Measurements from ENCODE around the gene CUL7. TPM values are rescaled to one million over a fixed set of nuclear protein-coding genes. Genes with fewer than 3 reads are reported as not detected.

The CUL7 gene
- total RNA-seq, 1 experiment from 2014 or later: 20.8 TPM

DNA sequence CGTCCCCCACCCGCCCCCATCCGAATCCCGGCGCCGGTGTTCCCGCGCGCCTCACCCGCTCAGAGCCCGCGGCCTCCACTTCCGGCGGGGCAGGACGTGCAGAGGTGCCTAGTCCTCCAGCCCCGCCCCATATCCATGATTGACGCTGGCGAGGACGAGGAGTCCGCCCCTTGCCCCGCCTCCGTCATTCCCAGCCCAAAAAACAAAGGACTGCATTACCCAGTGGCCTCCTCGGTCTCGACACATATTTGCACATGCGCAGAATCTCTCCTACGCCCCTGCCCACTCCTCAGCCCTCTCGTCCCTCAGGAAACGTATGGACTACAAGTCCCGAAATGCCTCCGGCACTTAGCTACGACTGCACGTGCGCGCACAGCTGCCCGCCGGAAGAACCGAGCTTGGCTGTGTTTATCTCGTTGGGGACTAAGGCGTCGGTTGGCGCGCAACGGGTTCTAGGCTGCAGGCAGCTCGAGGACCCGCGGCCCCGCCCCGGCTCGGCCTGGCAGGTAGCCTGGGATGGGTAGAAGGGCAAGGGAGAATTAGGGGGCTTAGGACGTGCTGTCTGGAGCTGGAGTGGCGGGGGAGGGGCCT, 39.7 kb downstream of the CUL7 start, which contains the start of the genes KLHDC3 and MEA1 (continued):
- TF ChIP-seq, protein P1, sequence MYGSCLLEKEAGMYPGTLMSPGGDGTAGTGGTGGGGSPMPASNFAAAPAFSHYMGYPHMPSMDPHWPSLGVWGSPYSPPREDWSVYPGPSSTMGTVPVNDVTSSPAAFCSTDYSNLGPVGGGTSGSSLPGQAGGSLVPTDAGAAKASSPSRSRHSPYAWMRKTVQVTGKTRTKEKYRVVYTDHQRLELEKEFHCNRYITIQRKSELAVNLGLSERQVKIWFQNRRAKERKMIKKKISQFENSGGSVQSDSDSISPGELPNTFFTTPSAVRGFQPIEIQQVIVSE (CRISPR knock-in tag; IDR thresholded peaks at IDR 0.05; ENCODE audit: borderline replicate concordance): no peak
- TF ChIP-seq, protein P2, sequence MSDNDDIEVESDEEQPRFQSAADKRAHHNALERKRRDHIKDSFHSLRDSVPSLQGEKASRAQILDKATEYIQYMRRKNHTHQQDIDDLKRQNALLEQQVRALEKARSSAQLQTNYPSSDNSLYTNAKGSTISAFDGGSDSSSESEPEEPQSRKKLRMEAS (CRISPR knock-in tag; IDR thresholded peaks at IDR 0.05): peak; percentile 88
- TF ChIP-seq FOXK1 (CRISPR knock-in tag; IDR thresholded peaks at IDR 0.05) (peak; percentile 99), TP53 (CRISPR knock-in tag; IDR thresholded peaks at IDR 0.05) (no peak), NFYB (CRISPR knock-in tag; conservative IDR thresholded peaks at IDR 0.05; ENCODE audit: low read depth) (no peak), IRF2 (CRISPR knock-in tag; IDR thresholded peaks at IDR 0.05; ENCODE audit: borderline replicate concordance, low read depth) (no peak), SMAD4 (CRISPR knock-in tag; IDR thresholded peaks at IDR 0.05) (no peak), EMX1 (CRISPR knock-in tag; IDR thresholded peaks at IDR 0.05) (no peak), MYBL2 (CRISPR knock-in tag; IDR thresholded peaks at IDR 0.05) (no peak), ZNF423 (CRISPR knock-in tag; IDR thresholded peaks at IDR 0.05) (no peak), ZNF671 (CRISPR knock-in tag; IDR thresholded peaks at IDR 0.05) (no peak), ZNF396 (CRISPR knock-in tag; IDR thresholded peaks at IDR 0.05; ENCODE audit: borderline replicate concordance) (no peak), ELF4 (CRISPR knock-in tag; IDR thresholded peaks at IDR 0.05; ENCODE audit: low read depth) (no peak), JAZF1 (CRISPR knock-in tag; IDR thresholded peaks at IDR 0.05) (no peak), ESRRA (CRISPR knock-in tag; IDR thresholded peaks at IDR 0.05; ENCODE audit: borderline replicate concordance) (no peak), ZNF138 (CRISPR knock-in tag; conservative IDR thresholded peaks at IDR 0.05) (no peak)
- TF ChIP-seq, protein P3, sequence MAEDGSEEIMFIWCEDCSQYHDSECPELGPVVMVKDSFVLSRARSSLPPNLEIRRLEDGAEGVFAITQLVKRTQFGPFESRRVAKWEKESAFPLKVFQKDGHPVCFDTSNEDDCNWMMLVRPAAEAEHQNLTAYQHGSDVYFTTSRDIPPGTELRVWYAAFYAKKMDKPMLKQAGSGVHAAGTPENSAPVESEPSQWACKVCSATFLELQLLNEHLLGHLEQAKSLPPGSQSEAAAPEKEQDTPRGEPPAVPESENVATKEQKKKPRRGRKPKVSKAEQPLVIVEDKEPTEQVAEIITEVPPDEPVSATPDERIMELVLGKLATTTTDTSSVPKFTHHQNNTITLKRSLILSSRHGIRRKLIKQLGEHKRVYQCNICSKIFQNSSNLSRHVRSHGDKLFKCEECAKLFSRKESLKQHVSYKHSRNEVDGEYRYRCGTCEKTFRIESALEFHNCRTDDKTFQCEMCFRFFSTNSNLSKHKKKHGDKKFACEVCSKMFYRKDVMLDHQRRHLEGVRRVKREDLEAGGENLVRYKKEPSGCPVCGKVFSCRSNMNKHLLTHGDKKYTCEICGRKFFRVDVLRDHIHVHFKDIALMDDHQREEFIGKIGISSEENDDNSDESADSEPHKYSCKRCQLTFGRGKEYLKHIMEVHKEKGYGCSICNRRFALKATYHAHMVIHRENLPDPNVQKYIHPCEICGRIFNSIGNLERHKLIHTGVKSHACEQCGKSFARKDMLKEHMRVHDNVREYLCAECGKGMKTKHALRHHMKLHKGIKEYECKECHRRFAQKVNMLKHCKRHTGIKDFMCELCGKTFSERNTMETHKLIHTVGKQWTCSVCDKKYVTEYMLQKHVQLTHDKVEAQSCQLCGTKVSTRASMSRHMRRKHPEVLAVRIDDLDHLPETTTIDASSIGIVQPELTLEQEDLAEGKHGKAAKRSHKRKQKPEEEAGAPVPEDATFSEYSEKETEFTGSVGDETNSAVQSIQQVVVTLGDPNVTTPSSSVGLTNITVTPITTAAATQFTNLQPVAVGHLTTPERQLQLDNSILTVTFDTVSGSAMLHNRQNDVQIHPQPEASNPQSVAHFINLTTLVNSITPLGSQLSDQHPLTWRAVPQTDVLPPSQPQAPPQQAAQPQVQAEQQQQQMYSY (CRISPR knock-in tag; IDR thresholded peaks at IDR 0.05): no peak
- TF ChIP-seq, protein P4, sequence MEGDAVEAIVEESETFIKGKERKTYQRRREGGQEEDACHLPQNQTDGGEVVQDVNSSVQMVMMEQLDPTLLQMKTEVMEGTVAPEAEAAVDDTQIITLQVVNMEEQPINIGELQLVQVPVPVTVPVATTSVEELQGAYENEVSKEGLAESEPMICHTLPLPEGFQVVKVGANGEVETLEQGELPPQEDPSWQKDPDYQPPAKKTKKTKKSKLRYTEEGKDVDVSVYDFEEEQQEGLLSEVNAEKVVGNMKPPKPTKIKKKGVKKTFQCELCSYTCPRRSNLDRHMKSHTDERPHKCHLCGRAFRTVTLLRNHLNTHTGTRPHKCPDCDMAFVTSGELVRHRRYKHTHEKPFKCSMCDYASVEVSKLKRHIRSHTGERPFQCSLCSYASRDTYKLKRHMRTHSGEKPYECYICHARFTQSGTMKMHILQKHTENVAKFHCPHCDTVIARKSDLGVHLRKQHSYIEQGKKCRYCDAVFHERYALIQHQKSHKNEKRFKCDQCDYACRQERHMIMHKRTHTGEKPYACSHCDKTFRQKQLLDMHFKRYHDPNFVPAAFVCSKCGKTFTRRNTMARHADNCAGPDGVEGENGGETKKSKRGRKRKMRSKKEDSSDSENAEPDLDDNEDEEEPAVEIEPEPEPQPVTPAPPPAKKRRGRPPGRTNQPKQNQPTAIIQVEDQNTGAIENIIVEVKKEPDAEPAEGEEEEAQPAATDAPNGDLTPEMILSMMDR (IDR thresholded peaks at IDR 0.05): no peak
- TF ChIP-seq, protein P5, sequence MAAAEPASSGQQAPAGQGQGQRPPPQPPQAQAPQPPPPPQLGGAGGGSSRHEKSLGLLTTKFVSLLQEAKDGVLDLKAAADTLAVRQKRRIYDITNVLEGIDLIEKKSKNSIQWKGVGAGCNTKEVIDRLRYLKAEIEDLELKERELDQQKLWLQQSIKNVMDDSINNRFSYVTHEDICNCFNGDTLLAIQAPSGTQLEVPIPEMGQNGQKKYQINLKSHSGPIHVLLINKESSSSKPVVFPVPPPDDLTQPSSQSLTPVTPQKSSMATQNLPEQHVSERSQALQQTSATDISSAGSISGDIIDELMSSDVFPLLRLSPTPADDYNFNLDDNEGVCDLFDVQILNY (CRISPR knock-in tag; IDR thresholded peaks at IDR 0.05): no peak
- TF ChIP-seq, protein P6, sequence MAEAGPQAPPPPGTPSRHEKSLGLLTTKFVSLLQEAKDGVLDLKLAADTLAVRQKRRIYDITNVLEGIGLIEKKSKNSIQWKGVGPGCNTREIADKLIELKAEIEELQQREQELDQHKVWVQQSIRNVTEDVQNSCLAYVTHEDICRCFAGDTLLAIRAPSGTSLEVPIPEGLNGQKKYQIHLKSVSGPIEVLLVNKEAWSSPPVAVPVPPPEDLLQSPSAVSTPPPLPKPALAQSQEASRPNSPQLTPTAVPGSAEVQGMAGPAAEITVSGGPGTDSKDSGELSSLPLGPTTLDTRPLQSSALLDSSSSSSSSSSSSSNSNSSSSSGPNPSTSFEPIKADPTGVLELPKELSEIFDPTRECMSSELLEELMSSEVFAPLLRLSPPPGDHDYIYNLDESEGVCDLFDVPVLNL (CRISPR knock-in tag; IDR thresholded peaks at IDR 0.05; ENCODE audit: borderline replicate concordance, low read depth): no peak
- TF ChIP-seq, protein P7, sequence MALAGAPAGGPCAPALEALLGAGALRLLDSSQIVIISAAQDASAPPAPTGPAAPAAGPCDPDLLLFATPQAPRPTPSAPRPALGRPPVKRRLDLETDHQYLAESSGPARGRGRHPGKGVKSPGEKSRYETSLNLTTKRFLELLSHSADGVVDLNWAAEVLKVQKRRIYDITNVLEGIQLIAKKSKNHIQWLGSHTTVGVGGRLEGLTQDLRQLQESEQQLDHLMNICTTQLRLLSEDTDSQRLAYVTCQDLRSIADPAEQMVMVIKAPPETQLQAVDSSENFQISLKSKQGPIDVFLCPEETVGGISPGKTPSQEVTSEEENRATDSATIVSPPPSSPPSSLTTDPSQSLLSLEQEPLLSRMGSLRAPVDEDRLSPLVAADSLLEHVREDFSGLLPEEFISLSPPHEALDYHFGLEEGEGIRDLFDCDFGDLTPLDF (CRISPR knock-in tag; IDR thresholded peaks at IDR 0.05): no peak
- TF ChIP-seq, protein P8, sequence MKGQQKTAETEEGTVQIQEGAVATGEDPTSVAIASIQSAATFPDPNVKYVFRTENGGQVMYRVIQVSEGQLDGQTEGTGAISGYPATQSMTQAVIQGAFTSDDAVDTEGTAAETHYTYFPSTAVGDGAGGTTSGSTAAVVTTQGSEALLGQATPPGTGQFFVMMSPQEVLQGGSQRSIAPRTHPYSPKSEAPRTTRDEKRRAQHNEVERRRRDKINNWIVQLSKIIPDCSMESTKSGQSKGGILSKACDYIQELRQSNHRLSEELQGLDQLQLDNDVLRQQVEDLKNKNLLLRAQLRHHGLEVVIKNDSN (CRISPR knock-in tag; IDR thresholded peaks at IDR 0.05): peak; percentile 82
- TF ChIP-seq, protein P9, sequence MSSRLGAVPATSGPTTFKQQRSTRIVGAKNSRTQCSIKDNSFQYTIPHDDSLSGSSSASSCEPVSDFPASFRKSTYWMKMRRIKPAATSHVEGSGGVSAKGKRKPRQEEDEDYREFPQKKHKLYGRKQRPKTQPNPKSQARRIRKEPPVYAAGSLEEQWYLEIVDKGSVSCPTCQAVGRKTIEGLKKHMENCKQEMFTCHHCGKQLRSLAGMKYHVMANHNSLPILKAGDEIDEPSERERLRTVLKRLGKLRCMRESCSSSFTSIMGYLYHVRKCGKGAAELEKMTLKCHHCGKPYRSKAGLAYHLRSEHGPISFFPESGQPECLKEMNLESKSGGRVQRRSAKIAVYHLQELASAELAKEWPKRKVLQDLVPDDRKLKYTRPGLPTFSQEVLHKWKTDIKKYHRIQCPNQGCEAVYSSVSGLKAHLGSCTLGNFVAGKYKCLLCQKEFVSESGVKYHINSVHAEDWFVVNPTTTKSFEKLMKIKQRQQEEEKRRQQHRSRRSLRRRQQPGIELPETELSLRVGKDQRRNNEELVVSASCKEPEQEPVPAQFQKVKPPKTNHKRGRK (CRISPR knock-in tag; IDR thresholded peaks at IDR 0.05; ENCODE audit: borderline replicate concordance): no peak
- TF ChIP-seq, protein P10, sequence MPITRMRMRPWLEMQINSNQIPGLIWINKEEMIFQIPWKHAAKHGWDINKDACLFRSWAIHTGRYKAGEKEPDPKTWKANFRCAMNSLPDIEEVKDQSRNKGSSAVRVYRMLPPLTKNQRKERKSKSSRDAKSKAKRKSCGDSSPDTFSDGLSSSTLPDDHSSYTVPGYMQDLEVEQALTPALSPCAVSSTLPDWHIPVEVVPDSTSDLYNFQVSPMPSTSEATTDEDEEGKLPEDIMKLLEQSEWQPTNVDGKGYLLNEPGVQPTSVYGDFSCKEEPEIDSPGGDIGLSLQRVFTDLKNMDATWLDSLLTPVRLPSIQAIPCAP (CRISPR knock-in tag; IDR thresholded peaks at IDR 0.05): no peak
